Liver (tissue), 9 donors: ENCODE results near the gene CACNA1B. TPM values are rescaled to one million over a fixed set of nuclear protein-coding genes. Genes with fewer than 3 reads are reported as not detected.

Experiments
- DNase-seq: peaks from one replicate; pipeline ENCODE4 v3.0.0-alpha.2; 2017; ENCODE audit warnings: low spot score
- H3K27ac ChIP-seq, 2 donors: one replicate each; pipeline ENCODE4 v1.7.0; 2013; ENCODE audit warnings: inconsistent platforms in 2 of 2, low read length in 2 of 2, control low read depth in 1 of 2, low read depth in 1 of 2, mild to moderate bottlenecking in 1 of 2
- H3K27me3 ChIP-seq, 4 donors: one replicate each; pipeline versions ENCODE4 v1.6.1 to v1.7.0; 2013; ENCODE audit warnings: low read length in 3 of 4, inconsistent platforms in 1 of 4, mild to moderate bottlenecking in 1 of 4, moderate library complexity in 1 of 4; ENCODE audit not compliant: control insufficient read depth in 4 of 4, insufficient read depth in 4 of 4
- H3K36me3 ChIP-seq, 4 donors: one replicate each; pipeline versions ENCODE4 v1.6.1 to v1.7.0; 2013; ENCODE audit warnings: low read length in 3 of 4, mild to moderate bottlenecking in 3 of 4, low read depth in 1 of 4, moderate library complexity in 1 of 4; ENCODE audit not compliant: control insufficient read depth in 4 of 4, insufficient read depth in 3 of 4
- H3K4me1 ChIP-seq, 4 donors: one replicate each; pipeline versions ENCODE4 v1.6.1 to v1.7.0; 2013; ENCODE audit warnings: low read length in 3 of 4, mild to moderate bottlenecking in 3 of 4, moderate library complexity in 1 of 4; ENCODE audit not compliant: control insufficient read depth in 4 of 4, insufficient read depth in 4 of 4
- H3K4me3 ChIP-seq, 3 donors: one replicate each; pipeline versions ENCODE4 v1.6.1 to v1.7.0; 2013; ENCODE audit warnings: low read length in 3 of 3, control low read depth in 1 of 3, low read depth in 1 of 3, mild to moderate bottlenecking in 1 of 3
- H3K9ac ChIP-seq, 2 donors: one replicate each; pipeline ENCODE4 v1.7.0; 2013; ENCODE audit warnings: low read length in 2 of 2, mild to moderate bottlenecking in 2 of 2, moderate library complexity in 2 of 2, control low read depth in 1 of 2, low read depth in 1 of 2
- H3K9me3 ChIP-seq, 4 donors: one replicate each; pipeline versions ENCODE4 v1.6.1 to v1.7.0; 2013; ENCODE audit warnings: low read length in 3 of 4; ENCODE audit not compliant: control insufficient read depth in 4 of 4
- ATF3 ChIP-seq: IDR thresholded peaks from 2 replicates; pipeline ENCODE4 v1.6.1; 2016; ENCODE audit warnings: antibody characterized with exemption
- CTCF ChIP-seq: fragments of 150-350 bp; IDR thresholded peaks from 2 replicates; pipeline ENCODE4 v1.5.1; 2017; ENCODE audit warnings: improper control_type of control experiment, low read depth, low read length; ENCODE audit not compliant: missing input control
- EGR1 ChIP-seq, 2 donors: IDR thresholded peaks; 2 replicates each; pipeline ENCODE4 v1.6.1; 2016 to 2018; ENCODE audit warnings: antibody characterized with exemption in 2 of 2, low read depth in 2 of 2
- FOXA2 ChIP-seq: IDR thresholded peaks from 2 replicates; pipeline ENCODE4 v1.6.1; 2016; ENCODE audit warnings: antibody characterized with exemption
- GABPA ChIP-seq, 2 donors: IDR thresholded peaks in 1 of 2; conservative IDR thresholded peaks in 1 of 2; 2 replicates each; pipeline ENCODE4 v1.6.1; 2016; ENCODE audit warnings: antibody characterized with exemption in 2 of 2, mild to moderate bottlenecking in 1 of 2, moderate library complexity in 1 of 2
- HNF4A ChIP-seq, 2 donors: conservative IDR thresholded peaks; 2 replicates each; pipeline ENCODE4 v1.6.1; 2016; ENCODE audit warnings: antibody characterized with exemption in 2 of 2, mild to moderate bottlenecking in 2 of 2
- HNF4G ChIP-seq: IDR thresholded peaks from 2 replicates; pipeline ENCODE4 v1.6.1; 2016; ENCODE audit warnings: antibody characterized with exemption
- JUND ChIP-seq, 2 donors: IDR thresholded peaks; 2 replicates each; pipeline ENCODE4 v1.6.1; 2016; ENCODE audit warnings: antibody characterized with exemption in 2 of 2
- MAX ChIP-seq: IDR thresholded peaks from 2 replicates; pipeline ENCODE4 v1.6.1; 2016; ENCODE audit warnings: antibody characterized with exemption
- NR2F2 ChIP-seq: IDR thresholded peaks from 2 replicates; pipeline ENCODE4 v1.6.1; 2016; ENCODE audit warnings: antibody characterized with exemption
- RAD21 ChIP-seq, 2 donors: IDR thresholded peaks; 2 replicates each; pipeline ENCODE4 v1.6.1; 2016; ENCODE audit warnings: antibody characterized with exemption in 2 of 2, mild to moderate bottlenecking in 2 of 2
- REST ChIP-seq: IDR thresholded peaks from 2 replicates; pipeline ENCODE4 v1.6.1; 2016; ENCODE audit warnings: antibody characterized with exemption, mild to moderate bottlenecking
- SP1 ChIP-seq: IDR thresholded peaks from 2 replicates; pipeline ENCODE4 v1.6.1; 2018; ENCODE audit warnings: antibody characterized with exemption, mild to moderate bottlenecking
- TAF1 ChIP-seq: conservative IDR thresholded peaks from 2 replicates; pipeline ENCODE4 v1.6.1; 2016; ENCODE audit warnings: antibody characterized with exemption, mild to moderate bottlenecking
- YY1 ChIP-seq: IDR thresholded peaks from 2 replicates; pipeline ENCODE4 v1.6.1; 2016; ENCODE audit warnings: antibody characterized with exemption, mild to moderate bottlenecking
- ZBTB33 ChIP-seq: IDR thresholded peaks from 2 replicates; pipeline ENCODE4 v1.6.1; 2016; ENCODE audit warnings: antibody characterized with exemption
- WGBS: extraction: QIAGEN DNeasy Blood & Tissue Kit; methylation state at CpG from one replicate; pipeline ENCODE4 v1.1.7; 2013; 5-methylcytosine and 5-hydroxymethylcytosine counted together
- polyA plus RNA-seq, 2 donors: library from polyadenylated mRNA; stranded (reverse) in 1 of 2; unstranded in 1 of 2; fragments of 200-250 nt in 1 of 2; fragments of >200 nt in 1 of 2; fragmentation: Nextera tagmentation in 1 of 2; extraction: Ambion mirVana in 1 of 2; gene quantifications; one replicate each; pipeline versions ENCODE4 v1.2.1 to v1.2.3, GENCODE V29; 2013 to 2015
- total RNA-seq, 2 donors: library from RNA; depleted of rRNA; stranded (reverse); fragments of >200 nt; gene quantifications; one replicate each; pipeline ENCODE4 v1.2.3, GENCODE V29; 2014
- donor health status: healthy.
- donor health status: healthy.
- donor health status: healthy.
- donor health status: healthy.
- donor health status: healthy.

CACNA1B gene
- total and polyA plus RNA-seq, 4 donors = under 0.01 to 0.05 TPM; not detected in 2

GRCh38 chr9:137900584-137901310 lies 23.2 kb downstream of the CACNA1B start:
- Histone ChIP-seq H3K9ac (no peak overlapping the region), H3K9me3 (peaks cover 0 to 6% (median 1%) of the 10 kb centered on the region in 4 donors), H3K4me1 (no peaks in the 10 kb centered on the region), H3K27ac (no peak overlapping the region), H3K36me3 (no peaks in the 10 kb centered on the region), H3K4me3 (no peak overlapping the region), H3K27me3 (peaks cover 0 to 4% (median 0%) of the 10 kb centered on the region in 4 donors)
- no peak for TF ChIP-seq MAX
- no peak for TF ChIP-seq FOXA2
- TF ChIP-seq TAF1 = no peak
- TF ChIP-seq SP1 = no peak
- TF ChIP-seq YY1 = no peak
- TF ChIP-seq HNF4G = no peak
- TF ChIP-seq RAD21 (IDR thresholded peaks at IDR 0.05) = no peak
- no peak for TF ChIP-seq CTCF
- no peak for DNase-seq
- 86% methylated on average over 12 of the region's 12 CpGs for WGBS

- TF ChIP-seq EGR1 (IDR thresholded peaks at IDR 0.05; ENCODE audit: low read depth in 2 of 2) = no peak
- no peak for TF ChIP-seq GABPA (IDR thresholded peaks at IDR 0.05 in 1 of 2, conservative IDR thresholded peaks at IDR 0.05 in 1 of 2)
- TF ChIP-seq HNF4A (conservative IDR thresholded peaks at IDR 0.05) = no peak
- TF ChIP-seq RAD21 (IDR thresholded peaks at IDR 0.05) = no peak
- no peak for TF ChIP-seq MAX
- no peak for TF ChIP-seq ZBTB33
- no peak for TF ChIP-seq REST
- no peak for TF ChIP-seq FOXA2
- TF ChIP-seq CTCF = no peak
- TF ChIP-seq ATF3 = no peak
- TF ChIP-seq YY1 = no peak
- no peak for TF ChIP-seq NR2F2
- no peak for TF ChIP-seq JUND (IDR thresholded peaks at IDR 0.05)
- TF ChIP-seq SP1 = no peak
- no peak for TF ChIP-seq TAF1
- no peak for DNase-seq
- H3K27me3 ChIP-seq = peaks cover 0 to 4% (median 0%) of the 10 kb centered on the region in 4 donors
- H3K4me3 ChIP-seq = no peak overlapping the region
- H3K27ac ChIP-seq = no peak overlapping the region
- peaks cover 0 to 6% (median 1%) of the 10 kb centered on the region in 4 donors for H3K9me3 ChIP-seq
- no peak overlapping the region for H3K9ac ChIP-seq
- H3K36me3 ChIP-seq = no peaks in the 10 kb centered on the region
- no peaks in the 10 kb centered on the region for H3K4me1 ChIP-seq
- WGBS = 81% methylated on average over 9 of the region's 9 CpGs
Observed at GRCh38 chr9:137902646-137903045, 25.1 kb downstream of the CACNA1B start.
